B cell (primary cell): ENCODE results near the gene CALD1.

Source experiments
- EZH2 ChIP-seq: IDR thresholded peaks from 2 replicates; pipeline ENCODE4 v1.6.1; 2012; ENCODE audit warnings: borderline replicate concordance, low read depth, mild to moderate bottlenecking, moderate library complexity, low read length; ENCODE audit not compliant: insufficient read depth, poor library complexity, severe bottlenecking
- TF ChIP-seq, protein P1 (sequence below): fragments of 200-600 bp; IDR thresholded peaks from one replicate; pipeline ENCODE4 v1.8.0; 2022; ENCODE audit warnings: antibody characterized with exemption, mild to moderate bottlenecking

DNA sequence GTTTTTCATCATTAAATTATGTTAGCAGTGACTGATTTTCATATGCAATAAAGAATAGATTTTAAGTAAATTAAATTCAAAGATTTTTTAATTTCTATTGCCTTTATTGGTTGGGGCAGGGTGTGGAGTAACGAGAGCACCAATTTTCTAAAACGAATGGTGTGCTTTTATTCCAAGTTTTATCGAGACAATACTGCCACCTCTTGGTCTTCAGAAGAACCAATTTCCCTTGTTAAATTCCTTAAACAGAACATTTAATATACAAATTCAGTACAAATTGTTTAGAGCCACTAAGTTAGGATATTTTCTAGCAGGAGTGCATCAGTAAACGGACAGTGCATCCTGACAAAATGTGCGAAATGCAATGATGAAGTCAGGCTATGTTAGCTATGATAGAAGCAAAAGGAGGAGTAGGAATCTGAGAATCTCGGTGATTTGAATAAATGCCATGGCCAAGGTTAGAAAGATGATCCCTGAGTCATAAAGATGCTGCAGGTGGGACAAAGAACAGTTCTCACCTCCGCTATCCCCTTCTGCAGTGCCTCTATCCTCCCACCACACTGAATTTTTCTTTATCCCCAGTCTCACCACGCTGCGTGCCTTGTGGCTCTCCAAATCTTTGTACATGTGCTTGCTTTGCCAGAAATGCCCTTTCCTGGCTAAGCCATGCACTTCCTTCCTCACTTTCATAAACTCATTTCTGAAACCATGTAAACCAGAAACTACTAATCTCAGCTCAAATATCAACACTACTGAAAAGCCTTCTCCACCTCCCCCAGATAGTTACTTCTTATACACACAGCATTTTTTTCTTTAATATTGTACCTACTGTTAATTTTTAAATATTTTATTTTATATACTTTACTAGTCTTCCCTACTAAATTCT lies 175.0 kb downstream of the CALD1 start:
- TF ChIP-seq, protein P1, sequence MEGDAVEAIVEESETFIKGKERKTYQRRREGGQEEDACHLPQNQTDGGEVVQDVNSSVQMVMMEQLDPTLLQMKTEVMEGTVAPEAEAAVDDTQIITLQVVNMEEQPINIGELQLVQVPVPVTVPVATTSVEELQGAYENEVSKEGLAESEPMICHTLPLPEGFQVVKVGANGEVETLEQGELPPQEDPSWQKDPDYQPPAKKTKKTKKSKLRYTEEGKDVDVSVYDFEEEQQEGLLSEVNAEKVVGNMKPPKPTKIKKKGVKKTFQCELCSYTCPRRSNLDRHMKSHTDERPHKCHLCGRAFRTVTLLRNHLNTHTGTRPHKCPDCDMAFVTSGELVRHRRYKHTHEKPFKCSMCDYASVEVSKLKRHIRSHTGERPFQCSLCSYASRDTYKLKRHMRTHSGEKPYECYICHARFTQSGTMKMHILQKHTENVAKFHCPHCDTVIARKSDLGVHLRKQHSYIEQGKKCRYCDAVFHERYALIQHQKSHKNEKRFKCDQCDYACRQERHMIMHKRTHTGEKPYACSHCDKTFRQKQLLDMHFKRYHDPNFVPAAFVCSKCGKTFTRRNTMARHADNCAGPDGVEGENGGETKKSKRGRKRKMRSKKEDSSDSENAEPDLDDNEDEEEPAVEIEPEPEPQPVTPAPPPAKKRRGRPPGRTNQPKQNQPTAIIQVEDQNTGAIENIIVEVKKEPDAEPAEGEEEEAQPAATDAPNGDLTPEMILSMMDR: peak; percentile 73
- TF ChIP-seq EZH2: no peak
